SU-DHL-6 (cell line): Measurements from ENCODE around the gene LILRB2.
"Not testable (repeated sequence)": the region's sequence is repeated elsewhere in the genome, so short reads cannot be mapped to it uniquely, and the experiment has no call there.

Experiments used
- EZH2phosphoT487 ChIP-seq: fragments of 200-600 bp; sonication (generic), shearing (Covaris generic); conservative IDR thresholded peaks from 2 replicates; pipeline ENCODE4 v1.6.1; 2018; ENCODE audit warnings: mild to moderate bottlenecking, antibody characterized with exemption, low read length, moderate library complexity, mixed read lengths
- TF ChIP-seq, protein P1 (sequence below): fragments of 200-600 bp; sonication (generic); IDR thresholded peaks from one replicate; pipeline ENCODE4 v1.5.1; 2017; ENCODE audit warnings: antibody characterized with exemption, mild to moderate bottlenecking, low read length, moderate library complexity; ENCODE audit not compliant: insufficient read depth, poor library complexity, severe bottlenecking

DNA sequence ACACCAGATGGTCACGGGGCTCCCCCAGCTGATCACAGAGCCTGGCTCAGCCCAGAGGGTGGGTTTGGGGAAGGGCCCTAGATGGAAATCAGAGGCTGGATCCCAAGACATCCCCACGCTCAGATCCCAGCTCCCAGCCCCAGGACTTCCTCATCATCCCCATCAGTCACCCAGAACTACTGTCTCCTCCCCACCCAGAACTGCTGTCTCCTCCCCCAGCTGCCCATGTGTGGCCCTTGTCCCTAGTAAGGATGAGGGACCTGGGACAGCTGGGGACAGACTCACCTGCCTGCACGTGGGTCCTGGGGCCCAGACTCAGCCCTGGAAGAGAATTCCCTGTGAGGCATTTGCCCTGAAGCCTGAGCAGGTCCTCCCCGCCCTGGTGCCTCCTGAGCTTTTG, 38.7 kb downstream of the LILRB2 start:
- TF ChIP-seq, protein P1, sequence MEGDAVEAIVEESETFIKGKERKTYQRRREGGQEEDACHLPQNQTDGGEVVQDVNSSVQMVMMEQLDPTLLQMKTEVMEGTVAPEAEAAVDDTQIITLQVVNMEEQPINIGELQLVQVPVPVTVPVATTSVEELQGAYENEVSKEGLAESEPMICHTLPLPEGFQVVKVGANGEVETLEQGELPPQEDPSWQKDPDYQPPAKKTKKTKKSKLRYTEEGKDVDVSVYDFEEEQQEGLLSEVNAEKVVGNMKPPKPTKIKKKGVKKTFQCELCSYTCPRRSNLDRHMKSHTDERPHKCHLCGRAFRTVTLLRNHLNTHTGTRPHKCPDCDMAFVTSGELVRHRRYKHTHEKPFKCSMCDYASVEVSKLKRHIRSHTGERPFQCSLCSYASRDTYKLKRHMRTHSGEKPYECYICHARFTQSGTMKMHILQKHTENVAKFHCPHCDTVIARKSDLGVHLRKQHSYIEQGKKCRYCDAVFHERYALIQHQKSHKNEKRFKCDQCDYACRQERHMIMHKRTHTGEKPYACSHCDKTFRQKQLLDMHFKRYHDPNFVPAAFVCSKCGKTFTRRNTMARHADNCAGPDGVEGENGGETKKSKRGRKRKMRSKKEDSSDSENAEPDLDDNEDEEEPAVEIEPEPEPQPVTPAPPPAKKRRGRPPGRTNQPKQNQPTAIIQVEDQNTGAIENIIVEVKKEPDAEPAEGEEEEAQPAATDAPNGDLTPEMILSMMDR, result not testable (repeated sequence)
- not testable (repeated sequence) for TF ChIP-seq EZH2phosphoT487
